K562 (cell line): ENCODE results near the gene SUPT3H. TPM values are rescaled to one million over a fixed set of nuclear protein-coding genes. Genes with fewer than 3 reads are reported as not detected.

Source experiments
- ATAC-seq: fragments of 200-7000 bp; cut with Tn5 transposase; 3 replicates; pipeline ENCODE4 v1.9.1; 2020; ENCODE audit warnings: moderate library complexity
- BruUV-seq: library from RNA; stranded (reverse); fragments of 400-500 nt; replicated peaks from 2 replicates; lab custom pipeline; 2021; lab: Mats Ljungman, UMichigan
- CTCF ChIA-PET: fragments of 300-600 bp; formaldehyde crosslinking; extraction: SDS; loops from one replicate; lab custom pipeline; 2021; ENCODE audit warnings: low intra/inter-chr PET ratio; lab: Yijun Ruan, JAX
- POLR2A ChIA-PET: fragments of 300-600, 350-650 bp; sonication (Branson Sonifier 250); formaldehyde crosslinking; extraction: SDS; loops from one replicate; lab custom pipeline; 2021; ENCODE audit warnings: antibody characterized with exemption, inconsistent platforms; lab: Yijun Ruan, JAX
- DNase-seq, 4 experiments: peaks; one replicate each; pipeline versions ENCODE4 v3.0.0 to v3.0.0-alpha.2; 2011 to 2018; ENCODE audit warnings: low spot score in 3 of 4, mixed read lengths in 3 of 4; ENCODE audit errors: extremely low read depth in 1 of 4
- FAIRE-seq: peaks from 2 replicates; lab custom pipeline; 2011; peaks lifted over from hg19 to GRCh38; lab: Jason Lieb, UNC
- H2AFZ ChIP-seq: 2 replicates; pipeline ENCODE4 v1.6.0; 2011; ENCODE audit warnings: low read depth, low read length, control low read depth, inconsistent platforms
- H3K27ac ChIP-seq: fragments of 200-600 bp; 3 replicates; pipeline ENCODE4 v1.8.0; 2011; ENCODE audit warnings: low read depth, mild to moderate bottlenecking, control low read depth, inconsistent platforms, low read length, moderate library complexity, mixed read lengths; ENCODE audit errors: extremely low read depth
- H3K27me3 ChIP-seq, 2 experiments: fragments of 300-600 bp in 1 of 2; 2 replicates in 1 of 2; 3 replicates in 1 of 2; pipeline versions ENCODE4 v1.6.0 to v1.8.0; 2011; ENCODE audit warnings: inconsistent platforms in 2 of 2, low read length in 2 of 2, mild to moderate bottlenecking in 1 of 2, mixed read lengths in 1 of 2, moderate library complexity in 1 of 2; ENCODE audit not compliant: control insufficient read depth in 2 of 2, insufficient read depth in 2 of 2
- H3K36me3 ChIP-seq: fragments of 300-600 bp; 3 replicates; pipeline ENCODE4 v1.8.0; 2011; ENCODE audit warnings: mild to moderate bottlenecking, low read length, inconsistent platforms; ENCODE audit not compliant: control insufficient read depth, insufficient read depth
- H3K4me1 ChIP-seq, 2 experiments: fragments of 200-600 bp in 1 of 2; replicated peaks in 1 of 2; 2 replicates in 1 of 2; 3 replicates in 1 of 2; pipeline versions ENCODE4 v1.5.1 to v1.8.0; 2011; ENCODE audit warnings: inconsistent platforms in 2 of 2, low read length in 2 of 2, mild to moderate bottlenecking in 1 of 2, mixed read lengths in 1 of 2, moderate library complexity in 1 of 2; ENCODE audit not compliant: control insufficient read depth in 2 of 2, insufficient read depth in 2 of 2
- H3K4me2 ChIP-seq: 2 replicates; pipeline ENCODE4 v1.6.1; 2011; ENCODE audit warnings: low read length, control low read depth, inconsistent platforms, mixed read lengths; ENCODE audit not compliant: insufficient read depth
- H3K4me3 ChIP-seq: fragments of 200-600 bp; sonication (generic), shearing (Covaris generic); 2 replicates; pipeline ENCODE4 v1.5.1; 2016; ENCODE audit warnings: control low read depth, inconsistent platforms
- H3K79me2 ChIP-seq: fragments of 200-600 bp; 3 replicates; pipeline ENCODE4 v1.8.0; 2011; ENCODE audit warnings: low read length, inconsistent platforms; ENCODE audit not compliant: control insufficient read depth, insufficient read depth
- H3K9ac ChIP-seq, 2 experiments: 2 replicates each; pipeline versions ENCODE4 v1.6.0 to v1.6.1; 2011; ENCODE audit warnings: low read depth in 2 of 2, low read length in 2 of 2, control low read depth in 1 of 2, inconsistent platforms in 1 of 2, mild to moderate bottlenecking in 1 of 2, mixed read lengths in 1 of 2; ENCODE audit not compliant: insufficient read depth in 1 of 2
- H3K9me1 ChIP-seq: one replicate; pipeline ENCODE4 v1.6.0; 2011; ENCODE audit warnings: inconsistent platforms, mild to moderate bottlenecking, low read length, moderate library complexity; ENCODE audit not compliant: control insufficient read depth, insufficient read depth
- H3K9me3 ChIP-seq: replicated peaks from 2 replicates; pipeline ENCODE4 v1.5.1; 2011; ENCODE audit warnings: low read depth, low read length, inconsistent platforms; ENCODE audit not compliant: control insufficient read depth, insufficient read depth
- H4K20me1 ChIP-seq: replicated peaks from 2 replicates; pipeline ENCODE4 v1.6.1; 2011; ENCODE audit warnings: low read length, inconsistent platforms, mixed read lengths; ENCODE audit not compliant: control insufficient read depth, insufficient read depth
- MAZ ChIP-seq, 2 experiments: fragments of 450-650 bp in 1 of 2; sonication (generic) in 1 of 2; formaldehyde crosslinking; IDR thresholded peaks in 1 of 2; conservative IDR thresholded peaks in 1 of 2; 2 replicates each; pipeline versions ENCODE4 v1.4.0 to v1.5.0; 2020; ENCODE audit warnings: mild to moderate bottlenecking in 1 of 2, missing genetic modification reagents in 1 of 2
- NCOA2 ChIP-seq, 2 experiments: fragments of 450-650 bp; IDR thresholded peaks; 2 replicates each; pipeline ENCODE4 v1.6.1; 2018; ENCODE audit warnings: mild to moderate bottlenecking in 2 of 2, moderate library complexity in 1 of 2; ENCODE audit not compliant: partially characterized antibody in 2 of 2
- POLR2G ChIP-seq: fragments of 200-400 bp; formaldehyde crosslinking; IDR thresholded peaks from 2 replicates; pipeline ENCODE4 v1.6.1; 2017; ENCODE audit warnings: low read depth, mild to moderate bottlenecking, antibody characterized with exemption, low read length, moderate library complexity
- TEAD1 ChIP-seq, 2 experiments: fragments of 450-650 bp in 1 of 2; sonication (generic) in 1 of 2; formaldehyde crosslinking; IDR thresholded peaks; 2 replicates each; pipeline versions ENCODE4 v1.4.0 to v1.8.0; 2020 to 2022; ENCODE audit warnings: mild to moderate bottlenecking in 2 of 2, missing genetic modification reagents in 1 of 2
- ZNF165 ChIP-seq: fragments of 250-450 bp; sonication (Bioruptor Pico); IDR thresholded peaks from 2 replicates; pipeline ENCODE4 v1.4.0; 2020; ENCODE audit warnings: borderline replicate concordance
- WGBS: fragments of 100-300 bp; shearing (Covaris generic); methylation state at CpG from one replicate; pipeline ENCODE4 v1.1.6; 2016; ENCODE audit warnings: low coverage, mixed read lengths; ENCODE audit not compliant: insufficient coverage; ENCODE audit errors: missing lambda C conversion rate; 5-methylcytosine and 5-hydroxymethylcytosine counted together
- in situ Hi-C: fragments of 300-500 bp; cut with MboI; formaldehyde crosslinking; loops from 4 replicates; pipeline ENCODE4 v1.15.0; 2018; ENCODE audit warnings: inconsistent platforms, mixed read lengths
- intact Hi-C: fragments of 100-400 bp; cut with micrococcal nuclease; formaldehyde crosslinking; loops from 2 replicates; pipeline ENCODE4 v1.14.2; 2022
- polyA plus RNA-seq, 8 experiments: library from polyadenylated mRNA; depleted of rRNA in 4 of 8; stranded (reverse) in 5 of 8; unstranded in 3 of 8; fragments of >200 nt; fragmentation: Nextera tagmentation in 2 of 8; fragmentation: Illumina TruSeq in 1 of 8; extraction: Ambion mirVana in 2 of 8; extraction: Trizol in 1 of 8; gene quantifications; 2 replicates each; pipeline versions ENCODE4 v1.2.1 to v1.2.3, GENCODE V29; 2011 to 2014; ENCODE audit warnings: inconsistent platforms in 1 of 8, missing spikeins in 1 of 8
- total RNA-seq, 7 experiments: library from RNA; depleted of rRNA in 6 of 7; stranded (reverse); fragments of >200 nt in 6 of 7; fragmentation: Illumina TruSeq in 2 of 7; extraction: Trizol in 2 of 7; gene quantifications; 2 replicates each; pipeline versions ENCODE4 v1.2.1 to v1.2.3, GENCODE V29; 2011 to 2021; ENCODE audit warnings: low replicate concordance in 1 of 7
- TF ChIP-seq, protein P1 (sequence below), 2 experiments: fragments of 200-800 bp in 1 of 2; sonication (Bioruptor generic) in 1 of 2; sonication (generic) in 1 of 2; formaldehyde crosslinking in 1 of 2; IDR thresholded peaks in 1 of 2; conservative IDR thresholded peaks in 1 of 2; 2 replicates each; pipeline versions ENCODE4 v1.5.0 to v1.6.1; 2016 to 2020; ENCODE audit warnings: missing compliant biosample characterization in 1 of 2, missing genetic modification characterization in 1 of 2, missing genetic modification reagents in 1 of 2
- TF ChIP-seq, protein P2 (sequence below): fragments of 200-800 bp; sonication (Bioruptor generic); IDR thresholded peaks from 2 replicates; pipeline ENCODE4 v1.6.1; 2016; ENCODE audit warnings: missing genetic modification characterization, missing compliant biosample characterization
- TF ChIP-seq, protein P3 (sequence below): fragments of 200-400 bp; formaldehyde crosslinking; IDR thresholded peaks from 2 replicates; pipeline ENCODE4 v1.6.1; 2017; ENCODE audit warnings: mild to moderate bottlenecking, low read depth, low read length, moderate library complexity

Gene SUPT3H
- total and polyA plus RNA-seq, 9 of the 15 experiments (the other 6 are each of a cell fraction or from before 2014, with no cell fraction given) = 7.2 to 16.3 (median 11.9) TPM

- ChIA-PET POLR2A (interaction anchor here (0.6 kb wide), 2 partner anchors 54 to 766 kb away, joined by 3 read pairs; no protein-coding TSS in a partner anchor), CTCF (no interaction called here)
- intact Hi-C loops = loop anchor here (2.0 to 5.0 kb wide), 3 partner anchors 40 to 293 kb away; no protein-coding TSS in a partner anchor
- peak; percentile 81 for ATAC-seq
- peak overlapping the region in 1 of 2 experiments; percentile 89; a peak in 3 of 4 replicates for H3K9ac ChIP-seq
- H3K27ac ChIP-seq = no peak overlapping the region
- H3K4me2 ChIP-seq = peak overlapping the region; percentile 84
- no peak for FAIRE-seq
- peaks cover 0 to 41% of the 10 kb centered on the region in 2 experiments; a peak in 4 of 5 replicates for H3K4me1 ChIP-seq
- in situ Hi-C loops = no loop called here
- no peaks in the 10 kb centered on the region for H3K9me3 ChIP-seq
- peak overlapping the region; percentile 89 for H2AFZ ChIP-seq
- no peaks in the 10 kb centered on the region for H3K9me1 ChIP-seq
- H3K36me3 ChIP-seq = no peaks in the 10 kb centered on the region
- peaks cover 9 to 19% of the 10 kb centered on the region in 2 experiments; a peak in 4 of 5 replicates for H3K27me3 ChIP-seq
- no peaks in the 10 kb centered on the region for H4K20me1 ChIP-seq
- 2% methylated on average over 79 of the region's 83 CpGs for WGBS
- no TSS peak for BruUV-seq
- H3K4me3 ChIP-seq = peak overlapping the region; percentile 55
- DNase-seq = peak; percentile 60 to 69 (median 63)
- no peaks in the 10 kb centered on the region for H3K79me2 ChIP-seq
- TF ChIP-seq, protein P1, sequence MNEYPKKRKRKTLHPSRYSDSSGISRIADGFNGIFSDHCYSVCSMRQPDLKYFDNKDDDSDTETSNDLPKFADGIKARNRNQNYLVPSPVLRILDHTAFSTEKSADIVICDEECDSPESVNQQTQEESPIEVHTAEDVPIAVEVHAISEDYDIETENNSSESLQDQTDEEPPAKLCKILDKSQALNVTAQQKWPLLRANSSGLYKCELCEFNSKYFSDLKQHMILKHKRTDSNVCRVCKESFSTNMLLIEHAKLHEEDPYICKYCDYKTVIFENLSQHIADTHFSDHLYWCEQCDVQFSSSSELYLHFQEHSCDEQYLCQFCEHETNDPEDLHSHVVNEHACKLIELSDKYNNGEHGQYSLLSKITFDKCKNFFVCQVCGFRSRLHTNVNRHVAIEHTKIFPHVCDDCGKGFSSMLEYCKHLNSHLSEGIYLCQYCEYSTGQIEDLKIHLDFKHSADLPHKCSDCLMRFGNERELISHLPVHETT (CRISPR knock-in tag; conservative IDR thresholded peaks at IDR 0.05 in 1 of 2, IDR thresholded peaks at IDR 0.05 in 1 of 2) = peak in 1 of 2 experiments; percentile 46; a peak in 1 of 4 replicates
- TF ChIP-seq POLR2G = peak; percentile 49
- TF ChIP-seq, protein P2, sequence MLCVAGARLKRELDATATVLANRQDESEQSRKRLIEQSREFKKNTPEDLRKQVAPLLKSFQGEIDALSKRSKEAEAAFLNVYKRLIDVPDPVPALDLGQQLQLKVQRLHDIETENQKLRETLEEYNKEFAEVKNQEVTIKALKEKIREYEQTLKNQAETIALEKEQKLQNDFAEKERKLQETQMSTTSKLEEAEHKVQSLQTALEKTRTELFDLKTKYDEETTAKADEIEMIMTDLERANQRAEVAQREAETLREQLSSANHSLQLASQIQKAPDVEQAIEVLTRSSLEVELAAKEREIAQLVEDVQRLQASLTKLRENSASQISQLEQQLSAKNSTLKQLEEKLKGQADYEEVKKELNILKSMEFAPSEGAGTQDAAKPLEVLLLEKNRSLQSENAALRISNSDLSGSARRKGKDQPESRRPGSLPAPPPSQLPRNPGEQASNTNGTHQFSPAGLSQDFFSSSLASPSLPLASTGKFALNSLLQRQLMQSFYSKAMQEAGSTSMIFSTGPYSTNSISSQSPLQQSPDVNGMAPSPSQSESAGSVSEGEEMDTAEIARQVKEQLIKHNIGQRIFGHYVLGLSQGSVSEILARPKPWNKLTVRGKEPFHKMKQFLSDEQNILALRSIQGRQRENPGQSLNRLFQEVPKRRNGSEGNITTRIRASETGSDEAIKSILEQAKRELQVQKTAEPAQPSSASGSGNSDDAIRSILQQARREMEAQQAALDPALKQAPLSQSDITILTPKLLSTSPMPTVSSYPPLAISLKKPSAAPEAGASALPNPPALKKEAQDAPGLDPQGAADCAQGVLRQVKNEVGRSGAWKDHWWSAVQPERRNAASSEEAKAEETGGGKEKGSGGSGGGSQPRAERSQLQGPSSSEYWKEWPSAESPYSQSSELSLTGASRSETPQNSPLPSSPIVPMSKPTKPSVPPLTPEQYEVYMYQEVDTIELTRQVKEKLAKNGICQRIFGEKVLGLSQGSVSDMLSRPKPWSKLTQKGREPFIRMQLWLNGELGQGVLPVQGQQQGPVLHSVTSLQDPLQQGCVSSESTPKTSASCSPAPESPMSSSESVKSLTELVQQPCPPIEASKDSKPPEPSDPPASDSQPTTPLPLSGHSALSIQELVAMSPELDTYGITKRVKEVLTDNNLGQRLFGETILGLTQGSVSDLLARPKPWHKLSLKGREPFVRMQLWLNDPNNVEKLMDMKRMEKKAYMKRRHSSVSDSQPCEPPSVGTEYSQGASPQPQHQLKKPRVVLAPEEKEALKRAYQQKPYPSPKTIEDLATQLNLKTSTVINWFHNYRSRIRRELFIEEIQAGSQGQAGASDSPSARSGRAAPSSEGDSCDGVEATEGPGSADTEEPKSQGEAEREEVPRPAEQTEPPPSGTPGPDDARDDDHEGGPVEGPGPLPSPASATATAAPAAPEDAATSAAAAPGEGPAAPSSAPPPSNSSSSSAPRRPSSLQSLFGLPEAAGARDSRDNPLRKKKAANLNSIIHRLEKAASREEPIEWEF = no peak
- TF ChIP-seq NCOA2 (IDR thresholded peaks at IDR 0.05; ENCODE audit: partially characterized antibody in 2 of 2) = no peak
- 0 out of 4 replicates have a peak, but pooled peaks of 1 of the 2 experiments have one; percentile 35 for TF ChIP-seq TEAD1 (CRISPR knock-in tag; IDR thresholded peaks at IDR 0.05)
- TF ChIP-seq, protein P3, sequence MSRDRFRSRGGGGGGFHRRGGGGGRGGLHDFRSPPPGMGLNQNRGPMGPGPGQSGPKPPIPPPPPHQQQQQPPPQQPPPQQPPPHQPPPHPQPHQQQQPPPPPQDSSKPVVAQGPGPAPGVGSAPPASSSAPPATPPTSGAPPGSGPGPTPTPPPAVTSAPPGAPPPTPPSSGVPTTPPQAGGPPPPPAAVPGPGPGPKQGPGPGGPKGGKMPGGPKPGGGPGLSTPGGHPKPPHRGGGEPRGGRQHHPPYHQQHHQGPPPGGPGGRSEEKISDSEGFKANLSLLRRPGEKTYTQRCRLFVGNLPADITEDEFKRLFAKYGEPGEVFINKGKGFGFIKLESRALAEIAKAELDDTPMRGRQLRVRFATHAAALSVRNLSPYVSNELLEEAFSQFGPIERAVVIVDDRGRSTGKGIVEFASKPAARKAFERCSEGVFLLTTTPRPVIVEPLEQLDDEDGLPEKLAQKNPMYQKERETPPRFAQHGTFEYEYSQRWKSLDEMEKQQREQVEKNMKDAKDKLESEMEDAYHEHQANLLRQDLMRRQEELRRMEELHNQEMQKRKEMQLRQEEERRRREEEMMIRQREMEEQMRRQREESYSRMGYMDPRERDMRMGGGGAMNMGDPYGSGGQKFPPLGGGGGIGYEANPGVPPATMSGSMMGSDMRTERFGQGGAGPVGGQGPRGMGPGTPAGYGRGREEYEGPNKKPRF = no peak
- TF ChIP-seq ZNF165 (CRISPR knock-in tag) = no peak
- peak; percentile 66 to 81; a peak in 3 of 4 replicates for TF ChIP-seq MAZ (CRISPR knock-in tag; conservative IDR thresholded peaks at IDR 0.05 in 1 of 2, IDR thresholded peaks at IDR 0.05 in 1 of 2)
These were observed 44.2 kb upstream of the SUPT3H start for GRCh38 chr6:45421709-45422502.
